PC-9 (cell line): ENCODE measurements around the gene HIGD1B. TPM values are rescaled to one million over a fixed set of nuclear protein-coding genes. Genes with fewer than 3 reads are reported as not detected.

ENCODE experiments used
- BruUV-seq: library from RNA; stranded (reverse); fragments of 400-500 nt; replicated peaks from 2 replicates; lab custom pipeline; 2021; lab: Mats Ljungman, UMichigan
- CTCF ChIA-PET: fragments of 300-600 bp; sonication (Branson Sonifier 250); formaldehyde crosslinking; loops from one replicate; lab custom pipeline; 2022; ENCODE audit warnings: antibody characterized with exemption; lab: Charles Lee
- POLR2A ChIA-PET: fragments of 300-600 bp; sonication (Branson Sonifier 250); formaldehyde crosslinking; loops from one replicate; lab custom pipeline; 2022; ENCODE audit warnings: antibody characterized with exemption; ENCODE audit not compliant: unreplicated experiment; lab: Charles Lee
- DNase-seq, 2 experiments: peaks; one replicate each; pipeline versions ENCODE4 v3.0.0 to v3.0.0-alpha.2; 2015 to 2022; ENCODE audit warnings: mixed read lengths in 1 of 2
- H2AFZ ChIP-seq: fragments of 200-600 bp; sonication (generic); 2 replicates; pipeline ENCODE4 v1.8.1; 2017; ENCODE audit warnings: antibody characterized with exemption
- H3F3A ChIP-seq: fragments of 200-600 bp; sonication (generic); 2 replicates; pipeline ENCODE4 v1.8.1; 2017; ENCODE audit warnings: antibody characterized with exemption, mild to moderate bottlenecking, low read depth; ENCODE audit not compliant: insufficient read depth
- H3K27ac ChIP-seq: fragments of 200-600 bp; sonication (generic); 2 replicates; pipeline ENCODE4 v1.6.1; 2016; ENCODE audit warnings: mixed run types
- H3K27me3 ChIP-seq: fragments of 200-600 bp; sonication (generic); 2 replicates; pipeline ENCODE4 v1.6.1; 2016; ENCODE audit warnings: low read depth, mixed run types; ENCODE audit not compliant: insufficient read depth
- H3K36me3 ChIP-seq: fragments of 200-600 bp; sonication (generic); 2 replicates; pipeline ENCODE4 v1.6.1; 2016; ENCODE audit warnings: low read depth, mixed run types
- H3K4me1 ChIP-seq: fragments of 200-600 bp; sonication (generic); replicated peaks from 2 replicates; pipeline ENCODE4 v1.6.1; 2016; ENCODE audit warnings: mixed run types; ENCODE audit not compliant: insufficient read depth
- H3K4me2 ChIP-seq: fragments of 200-600 bp; sonication (generic); 2 replicates; pipeline ENCODE4 v1.6.1; 2017; ENCODE audit warnings: mixed run types
- H3K4me3 ChIP-seq: fragments of 200-600 bp; sonication (generic); 2 replicates; pipeline ENCODE4 v1.6.1; 2016; ENCODE audit warnings: mixed run types
- H3K79me2 ChIP-seq: fragments of 200-600 bp; sonication (generic); 2 replicates; pipeline ENCODE4 v1.6.1; 2017; ENCODE audit warnings: low read depth, mixed run types
- H3K9me2 ChIP-seq: fragments of 200-600 bp; sonication (generic); 2 replicates; pipeline ENCODE4 v1.8.1; 2017; ENCODE audit warnings: mild to moderate bottlenecking; ENCODE audit not compliant: insufficient read depth
- H3K9me3 ChIP-seq: fragments of 200-600 bp; sonication (generic); 2 replicates; pipeline ENCODE4 v1.8.1; 2016; ENCODE audit warnings: low read depth; ENCODE audit not compliant: insufficient read depth
- H4K20me1 ChIP-seq: fragments of 200-600 bp; sonication (generic); 2 replicates; pipeline ENCODE4 v1.8.1; 2017; ENCODE audit not compliant: insufficient read depth
- CTCF ChIP-seq: fragments of 200-600 bp; sonication (generic); conservative IDR thresholded peaks from 2 replicates; pipeline ENCODE4 v1.6.1; 2017; ENCODE audit warnings: mixed run types, antibody characterized with exemption, mild to moderate bottlenecking, moderate library complexity
- EZH2 ChIP-seq: fragments of 200-600 bp; sonication (generic); IDR thresholded peaks from 2 replicates; pipeline ENCODE4 v1.8.0; 2017; ENCODE audit warnings: antibody characterized with exemption, low read depth
- intact Hi-C: fragments of 100-400 bp; cut with micrococcal nuclease; formaldehyde crosslinking; loops from one replicate; pipeline ENCODE4 v1.10.0; 2022; ENCODE audit not compliant: unreplicated experiment
- total RNA-seq: library from RNA; stranded (reverse); gene quantifications from 2 replicates; pipeline ENCODE4 v1.2.3, GENCODE V29; 2021

The HIGD1B gene
- total RNA-seq, 1 experiment from 2014 or later, result not detected

DNA sequence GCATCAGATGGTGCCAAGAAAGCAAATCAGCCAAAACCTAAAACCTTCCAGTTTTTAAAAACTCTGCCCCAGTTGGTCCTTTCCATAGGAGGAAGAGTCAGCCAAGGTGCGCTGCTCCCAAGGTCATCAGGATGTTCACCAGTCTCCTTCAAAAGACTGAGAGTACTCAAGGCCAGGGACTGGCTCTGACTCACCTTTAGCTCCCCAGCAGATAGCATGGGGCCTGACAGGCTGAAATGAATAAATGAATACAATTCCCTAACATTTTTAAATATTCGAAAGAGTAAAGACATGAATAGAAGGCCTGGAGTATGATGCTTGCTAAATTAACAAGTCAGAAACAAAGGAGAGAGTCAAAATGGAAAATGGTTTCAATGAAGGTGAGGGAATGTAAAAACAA, 32.4 kb downstream of the HIGD1B start:
- Histone ChIP-seq H2AFZ (no peak overlapping the region), H3K36me3 (peaks cover 35% of the 10 kb centered on the region; the same call in 1 of the 2 replicates), H3K79me2 (no peaks in the 10 kb centered on the region), H3K4me3 (no peak overlapping the region), H3K27ac (no peak overlapping the region), H3K4me2 (no peak overlapping the region), H3K27me3 (no peaks in the 10 kb centered on the region), H3K4me1 (no peaks in the 10 kb centered on the region), H3K9me2 (no peaks in the 10 kb centered on the region), H4K20me1 (no peaks in the 10 kb centered on the region; the same call in 1 of the 2 replicates), H3K9me3 (no peaks in the 10 kb centered on the region), H3F3A (peaks cover 15% of the 10 kb centered on the region)
- no TSS peak for BruUV-seq
- CTCF ChIA-PET, result interaction anchor here (0.5 kb wide), 1 partner anchor 22 kb away, joined by 3 read pairs; no protein-coding TSS in a partner anchor
- TF ChIP-seq CTCF, result no peak
- TF ChIP-seq EZH2, result no peak
- DNase-seq, result no peak
- intact Hi-C loops, result no loop called here
- POLR2A ChIA-PET, result no interaction called here

GRCh38 chr17:44881145-44881544, 33.5 kb downstream of the HIGD1B start:
- Histone ChIP-seq H3K36me3 (peaks cover 38% of the 10 kb centered on the region), H3K27me3 (no peaks in the 10 kb centered on the region), H2AFZ (no peak overlapping the region), H3K9me3 (no peaks in the 10 kb centered on the region), H3K4me3 (no peak overlapping the region), H4K20me1 (no peaks in the 10 kb centered on the region; the same call in 1 of the 2 replicates), H3K79me2 (no peaks in the 10 kb centered on the region), H3K4me1 (no peaks in the 10 kb centered on the region), H3F3A (peaks cover 15% of the 10 kb centered on the region), H3K9me2 (no peaks in the 10 kb centered on the region), H3K4me2 (no peak overlapping the region), H3K27ac (no peak overlapping the region)
- ChIA-PET CTCF (interaction anchor here (0.6 kb wide), 1 partner anchor 164 kb away, joined by 3 read pairs; no protein-coding TSS in a partner anchor), POLR2A (no interaction called here)
- no peak for DNase-seq
- TF ChIP-seq CTCF (no peak), EZH2 (no peak)
- intact Hi-C loops, result no loop called here
- BruUV-seq, result no TSS peak

GRCh38 chr17:44884941-44885340, 37.3 kb downstream of the HIGD1B start:
- no TSS peak for BruUV-seq
- Histone ChIP-seq H3K36me3 (peaks cover 29% of the 10 kb centered on the region), H3K4me3 (no peak overlapping the region), H3K4me1 (no peaks in the 10 kb centered on the region), H3K79me2 (peaks cover 23% of the 10 kb centered on the region), H3K27me3 (no peaks in the 10 kb centered on the region), H3K9me3 (no peaks in the 10 kb centered on the region), H3K9me2 (no peaks in the 10 kb centered on the region), H3K27ac (no peak overlapping the region), H3K4me2 (no peak overlapping the region), H3F3A (peaks cover 13% of the 10 kb centered on the region; the same call in 1 of the 2 replicates), H4K20me1 (peaks cover 29% of the 10 kb centered on the region), H2AFZ (no peak overlapping the region)
- CTCF ChIA-PET, result no interaction called here
- TF ChIP-seq EZH2 (no peak), CTCF (no peak)
- POLR2A ChIA-PET, result no interaction called here
- no peak for DNase-seq
- intact Hi-C loops, result no loop called here
